Activated T-helper 1 cell treated with anti-CD3 and anti-CD28 coated beads, Interleukin-12 subunit alpha, Interleukin-12 subunit beta, Interleukin-2, Interleukin-4 antibody, amounts not matched to agents 30 ng/mL and 10 ng/mL and 1 ng/mL, durations not matched to agents 14 hours and 24 hours and 36 hours (primary cell): Measurements from ENCODE around the gene CFAP221. TPM values are rescaled to one million over a fixed set of nuclear protein-coding genes. Genes with fewer than 3 reads are reported as not detected.

ENCODE experiments used
- DNase-seq: peaks from one replicate; pipeline ENCODE4 v3.0.0; 2021; ENCODE audit warnings: low spot score
- H3K27ac Mint-ChIP-seq: one replicate; pipeline ENCODE4 v1.8.0; 2021; ENCODE audit warnings: mild to moderate bottlenecking, mixed read lengths
- H3K27me3 Mint-ChIP-seq: one replicate; pipeline ENCODE4 v1.8.0; 2022; ENCODE audit warnings: mild to moderate bottlenecking, moderate library complexity, mixed read lengths; ENCODE audit not compliant: insufficient read depth
- H3K36me3 Mint-ChIP-seq: one replicate; pipeline ENCODE4 v1.8.0; 2021; ENCODE audit warnings: low read depth, mixed read lengths
- H3K4me1 Mint-ChIP-seq: one replicate; pipeline ENCODE4 v1.8.0; 2021; ENCODE audit warnings: low read depth, mixed read lengths
- H3K4me3 Mint-ChIP-seq: one replicate; pipeline ENCODE4 v1.8.0; 2021; ENCODE audit warnings: mild to moderate bottlenecking, moderate library complexity, mixed read lengths
- H3K9me3 Mint-ChIP-seq: one replicate; pipeline ENCODE4 v1.8.0; 2021; ENCODE audit warnings: mixed read lengths
- intact Hi-C: fragments of 100-400 bp; cut with micrococcal nuclease; formaldehyde crosslinking; loops from one replicate; pipeline ENCODE4 v1.15.1; 2024
- total RNA-seq: library from RNA; stranded (reverse); gene quantifications from 2 replicates; pipeline ENCODE4 v1.2.3, GENCODE V29; 2022

CFAP221 gene
- total RNA-seq, 1 donor from 2014 or later: not detected

- intact Hi-C loops: loop anchor here (10.0 kb wide), 2 partner anchors 644 to 1864 kb away; partner anchors contain the start of gene RNU4ATAC
- no peaks in the 10 kb centered on the region for H3K9me3 Mint-ChIP-seq
- H3K27me3 Mint-ChIP-seq: peaks cover 12% of the 10 kb centered on the region
- no peaks in the 10 kb centered on the region for H3K36me3 Mint-ChIP-seq
- H3K4me3 Mint-ChIP-seq: no peak overlapping the region
- DNase-seq: no peak
- no peaks in the 10 kb centered on the region for H3K4me1 Mint-ChIP-seq
- no peak overlapping the region for H3K27ac Mint-ChIP-seq
These were observed 126.8 kb downstream of the CFAP221 start for GRCh38 chr2:119671016-119671415.

GRCh38 chr2:119671752-119672151 is 127.5 kb downstream of the CFAP221 start:
- intact Hi-C loops: loop anchor here (10.0 kb wide), 2 partner anchors 643 to 1863 kb away; partner anchors contain the start of gene RNU4ATAC
- peaks cover 11% of the 10 kb centered on the region for H3K27me3 Mint-ChIP-seq
- no peaks in the 10 kb centered on the region for H3K4me1 Mint-ChIP-seq
- H3K36me3 Mint-ChIP-seq: no peaks in the 10 kb centered on the region
- H3K9me3 Mint-ChIP-seq: no peaks in the 10 kb centered on the region
- no peak overlapping the region for H3K4me3 Mint-ChIP-seq
- no peak overlapping the region for H3K27ac Mint-ChIP-seq
- DNase-seq: no peak

DNA sequence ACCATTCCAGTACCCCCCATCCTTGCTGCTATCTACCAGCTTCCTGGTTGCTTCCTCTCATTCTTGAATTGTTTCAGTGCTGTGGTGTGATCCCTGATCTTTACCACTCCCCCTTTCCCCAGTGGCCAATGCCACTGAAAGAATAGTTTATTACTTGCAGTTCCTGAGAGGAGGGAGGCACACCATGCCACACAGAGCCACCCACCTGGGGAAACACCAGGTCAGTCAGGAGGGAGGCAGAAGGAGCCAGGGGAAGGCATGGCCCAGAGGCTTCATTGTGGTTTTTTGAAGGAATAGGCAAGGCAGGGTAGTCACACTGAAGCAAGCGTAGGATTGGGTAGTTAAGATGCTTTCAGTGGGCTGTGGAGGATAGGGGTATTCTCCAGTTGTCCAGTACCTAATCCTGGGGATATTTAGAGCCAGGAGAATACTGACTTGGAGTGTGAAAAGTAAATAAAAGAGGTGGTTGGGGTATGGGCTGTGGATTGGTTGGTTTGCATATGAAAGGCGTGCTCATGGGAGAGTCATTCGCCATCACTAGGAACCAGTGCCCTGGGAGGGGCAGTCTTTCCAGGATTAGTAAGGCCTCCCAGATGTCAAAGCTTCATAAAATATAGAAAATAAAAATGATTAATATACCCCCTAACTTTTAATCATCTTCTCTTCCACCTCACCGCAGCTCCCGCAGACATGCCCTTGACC is 128.1 kb downstream of the CFAP221 start:
- Mint-ChIP-seq H3K9me3 (no peaks in the 10 kb centered on the region), H3K27me3 (peaks cover 11% of the 10 kb centered on the region), H3K4me3 (no peak overlapping the region), H3K36me3 (no peaks in the 10 kb centered on the region), H3K4me1 (no peaks in the 10 kb centered on the region), H3K27ac (no peak overlapping the region)
- intact Hi-C loops: loop anchor here (10.0 kb wide), 2 partner anchors 642 to 1862 kb away; partner anchors contain the start of gene RNU4ATAC
- no peak for DNase-seq

- H3K27ac Mint-ChIP-seq: no peak overlapping the region
- H3K9me3 Mint-ChIP-seq: no peaks in the 10 kb centered on the region
- H3K4me1 Mint-ChIP-seq: no peaks in the 10 kb centered on the region
- H3K4me3 Mint-ChIP-seq: no peak overlapping the region
- no peaks in the 10 kb centered on the region for H3K36me3 Mint-ChIP-seq
- intact Hi-C loops: loop anchor here (10.0 kb wide), 2 partner anchors 641 to 1861 kb away; partner anchors contain the start of gene RNU4ATAC
- H3K27me3 Mint-ChIP-seq: peaks cover 6% of the 10 kb centered on the region
- no peak for DNase-seq
These were observed 129.5 kb downstream of the CFAP221 start for GRCh38 chr2:119673796-119674195.

GRCh38 chr2:119674711-119675500 is 130.7 kb downstream of the CFAP221 start:
- no peak overlapping the region for H3K27ac Mint-ChIP-seq

DNA sequence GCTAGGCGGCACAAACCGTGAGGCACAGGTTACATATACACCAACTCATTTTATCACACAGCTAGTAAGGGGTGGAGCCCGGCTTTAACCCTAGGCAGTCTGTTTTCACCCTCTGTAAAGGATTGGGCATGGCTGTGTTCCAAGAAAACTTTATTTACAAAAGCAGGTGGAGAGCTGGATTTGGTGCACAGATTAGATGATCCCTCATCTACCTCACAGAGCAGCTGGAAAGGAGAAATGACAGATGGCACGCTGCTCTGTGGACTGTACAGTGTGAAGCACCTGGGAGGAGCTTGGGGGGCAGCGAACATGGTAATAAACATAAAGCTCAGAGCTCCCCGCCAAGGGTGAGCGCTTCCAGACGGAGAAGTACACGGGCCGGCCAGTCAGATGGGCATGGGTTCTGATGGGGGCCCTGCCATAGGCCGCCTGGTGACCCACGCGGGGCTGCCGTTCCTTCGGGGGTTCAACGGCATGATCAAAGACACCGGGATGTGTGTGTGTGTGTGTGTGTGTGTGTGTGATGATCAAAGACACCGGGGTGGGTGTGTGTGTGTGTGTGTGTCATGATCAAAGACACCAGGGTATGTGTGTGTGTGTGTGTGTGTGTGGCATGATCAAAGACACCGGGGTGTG is 133.9 kb downstream of the CFAP221 start:
- intact Hi-C loops: loop anchor here (1.0 to 10.0 kb wide), 4 partner anchors 37 to 1974 kb away; partner anchors contain the start of gene RNU4ATAC
- H3K27ac Mint-ChIP-seq: peak overlapping the region; percentile 69
- H3K9me3 Mint-ChIP-seq: no peaks in the 10 kb centered on the region
- peaks cover 19% of the 10 kb centered on the region for H3K4me1 Mint-ChIP-seq
- no peak for DNase-seq
- peak overlapping the region; percentile 96 for H3K4me3 Mint-ChIP-seq
- H3K36me3 Mint-ChIP-seq: peaks cover 9% of the 10 kb centered on the region
- H3K27me3 Mint-ChIP-seq: peaks cover 6% of the 10 kb centered on the region

More at GRCh38 chr2:119674711-119675500, 130.7 kb downstream of the CFAP221 start:
- Mint-ChIP-seq H3K4me1 (peaks cover 7% of the 10 kb centered on the region), H3K4me3 (no peak overlapping the region), H3K27me3 (peaks cover 6% of the 10 kb centered on the region), H3K36me3 (peaks cover 5% of the 10 kb centered on the region), H3K9me3 (no peaks in the 10 kb centered on the region)
- intact Hi-C loops: loop anchor here (5.0 to 10.0 kb wide), 3 partner anchors 640 to 1977 kb away; partner anchors contain the start of gene RNU4ATAC
- DNase-seq: no peak

DNA sequence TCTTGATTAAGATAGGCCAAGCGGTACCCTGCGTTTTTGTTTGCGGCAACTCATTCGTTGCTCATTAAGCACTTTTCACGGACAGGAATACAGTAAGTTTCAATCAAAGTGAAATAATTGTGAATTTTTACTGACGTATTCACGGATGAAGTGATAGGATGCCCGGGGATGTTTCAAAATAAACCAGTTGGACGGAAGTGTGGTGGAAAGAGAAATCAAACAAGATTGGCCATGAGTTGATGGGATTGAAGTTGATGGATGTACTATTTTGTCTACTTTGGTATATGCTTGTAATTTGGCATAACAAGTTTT is 135.2 kb downstream of the CFAP221 start:
- H3K27ac Mint-ChIP-seq: peak overlapping the region; percentile 85
- DNase-seq: no peak
- H3K9me3 Mint-ChIP-seq: no peaks in the 10 kb centered on the region
- intact Hi-C loops: loop anchor here (1.0 to 10.0 kb wide), 10 partner anchors 24 to 1973 kb away; partner anchors contain the start of genes C2orf76, DBI, EPB41L5 and PTPN4
- H3K36me3 Mint-ChIP-seq: peaks cover 9% of the 10 kb centered on the region
- H3K4me1 Mint-ChIP-seq: peaks cover 26% of the 10 kb centered on the region
- peaks cover 4% of the 10 kb centered on the region for H3K27me3 Mint-ChIP-seq
- H3K4me3 Mint-ChIP-seq: peak overlapping the region; percentile 96

GRCh38 chr2:119679846-119680245 is 135.6 kb downstream of the CFAP221 start:
- intact Hi-C loops: loop anchor here (1.0 to 10.0 kb wide), 10 partner anchors 23 to 1972 kb away; partner anchors contain the start of genes C2orf76, DBI, EPB41L5 and PTPN4
- peak overlapping the region; percentile 85 for H3K27ac Mint-ChIP-seq
- H3K27me3 Mint-ChIP-seq: peaks cover 4% of the 10 kb centered on the region
- peaks cover 9% of the 10 kb centered on the region for H3K36me3 Mint-ChIP-seq
- H3K4me1 Mint-ChIP-seq: peaks cover 26% of the 10 kb centered on the region
- no peak for DNase-seq
- H3K9me3 Mint-ChIP-seq: no peaks in the 10 kb centered on the region
- H3K4me3 Mint-ChIP-seq: peak overlapping the region; percentile 96

GRCh38 chr2:119680457-119681202 is 136.4 kb downstream of the CFAP221 start:
- Mint-ChIP-seq H3K27ac (no peak overlapping the region), H3K27me3 (peaks cover 4% of the 10 kb centered on the region), H3K4me1 (peaks cover 26% of the 10 kb centered on the region), H3K9me3 (no peaks in the 10 kb centered on the region), H3K36me3 (peaks cover 9% of the 10 kb centered on the region), H3K4me3 (peak overlapping the region; percentile 96)
- no peak for DNase-seq
- intact Hi-C loops: no loop called here

DNA sequence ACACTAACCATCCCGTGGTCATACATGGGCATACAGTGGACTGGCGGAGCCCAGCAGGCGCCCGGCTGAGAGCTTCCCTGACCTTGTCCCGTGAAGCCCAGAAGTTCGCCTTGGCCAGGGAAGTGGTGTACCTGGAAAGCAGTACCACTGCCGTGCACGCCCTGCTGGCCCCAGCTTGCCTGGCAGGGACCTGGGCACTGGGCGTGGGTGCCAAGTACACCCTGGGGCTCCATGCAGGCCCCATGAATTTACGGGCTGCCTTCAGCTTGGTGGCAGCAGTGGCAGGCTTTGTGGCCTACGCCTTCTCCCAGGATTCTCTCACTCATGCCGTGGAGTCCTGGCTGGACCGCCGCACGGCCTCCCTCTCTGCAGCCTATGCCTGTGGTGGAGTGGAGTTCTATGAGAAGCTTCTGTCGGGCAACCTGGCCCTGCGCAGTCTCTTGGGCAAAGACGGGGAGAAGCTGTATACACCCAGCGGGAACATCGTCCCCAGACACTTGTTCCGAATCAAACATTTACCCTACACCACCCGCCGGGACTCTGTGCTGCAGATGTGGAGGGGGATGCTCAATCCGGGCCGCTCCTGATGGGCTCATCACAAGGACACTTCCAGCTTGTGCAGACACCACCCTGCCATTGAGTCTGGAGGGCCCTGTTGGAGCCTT is 137.1 kb downstream of the CFAP221 start:
- Mint-ChIP-seq H3K4me1 (peaks cover 26% of the 10 kb centered on the region), H3K27ac (no peak overlapping the region), H3K27me3 (no peaks in the 10 kb centered on the region), H3K4me3 (peak overlapping the region; percentile 96), H3K9me3 (no peaks in the 10 kb centered on the region), H3K36me3 (peaks cover 9% of the 10 kb centered on the region)
- DNase-seq: no peak
- intact Hi-C loops: no loop called here

DNA sequence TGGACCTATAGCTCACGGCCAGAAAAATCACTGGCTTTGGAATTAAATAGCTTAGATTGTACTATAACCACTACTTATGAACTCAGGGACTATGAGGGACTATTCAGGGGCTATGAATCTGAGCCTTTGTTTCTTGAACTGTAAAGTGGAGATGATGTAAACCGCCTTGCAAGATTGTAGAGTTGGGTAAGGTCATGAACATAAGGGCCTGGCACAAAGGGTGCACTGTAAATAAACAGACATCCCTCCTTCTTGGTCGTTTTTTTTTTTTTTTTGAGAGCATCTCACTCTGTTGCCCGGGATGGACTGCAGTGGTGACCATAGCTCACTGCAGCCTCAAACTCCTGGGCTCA is 137.6 kb downstream of the CFAP221 start:
- Mint-ChIP-seq H3K4me3 (no peak overlapping the region), H3K4me1 (peaks cover 26% of the 10 kb centered on the region), H3K27ac (no peak overlapping the region), H3K9me3 (no peaks in the 10 kb centered on the region), H3K27me3 (no peaks in the 10 kb centered on the region), H3K36me3 (peaks cover 9% of the 10 kb centered on the region)
- intact Hi-C loops: no loop called here
- no peak for DNase-seq

DNA sequence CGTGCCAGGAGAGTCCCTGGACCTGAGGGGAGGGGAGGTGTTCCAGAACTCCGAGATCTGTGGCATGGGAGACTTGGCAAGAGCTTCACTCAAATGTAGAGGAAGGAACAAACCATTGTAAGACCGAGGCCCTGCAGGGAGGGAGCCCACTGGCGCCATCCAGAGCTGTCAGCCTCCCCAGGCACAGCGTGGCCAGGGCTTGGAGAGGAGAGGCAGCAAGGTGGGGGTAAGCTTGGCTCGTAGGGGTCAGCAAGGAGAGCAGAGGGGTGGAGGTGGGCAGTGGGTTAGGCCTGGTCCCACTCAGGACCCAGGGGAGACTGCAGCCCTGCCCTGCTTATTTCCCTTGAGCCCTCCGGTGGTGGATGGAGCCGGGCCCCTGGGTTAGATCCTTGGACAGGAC is 138.3 kb downstream of the CFAP221 start:
- no peaks in the 10 kb centered on the region for H3K27me3 Mint-ChIP-seq
- H3K36me3 Mint-ChIP-seq: peaks cover 17% of the 10 kb centered on the region
- H3K27ac Mint-ChIP-seq: no peak overlapping the region
- no peaks in the 10 kb centered on the region for H3K9me3 Mint-ChIP-seq
- intact Hi-C loops: no loop called here
- H3K4me1 Mint-ChIP-seq: peaks cover 26% of the 10 kb centered on the region
- H3K4me3 Mint-ChIP-seq: no peak overlapping the region
- no peak for DNase-seq
